Vagina (tissue), 2 donors: ENCODE measurements around the gene RAC3. TPM values are rescaled to one million over a fixed set of nuclear protein-coding genes. Genes with fewer than 3 reads are reported as not detected.
A peak's percentile ranks its signal among the peaks of the same experiment; 100 is the strongest.

Experiments
- DNase-seq, 2 donors: peaks; one replicate each; pipeline ENCODE4 v3.0.0-alpha.2; 2017; ENCODE audit errors: extremely low spot score in 2 of 2
- H3K27ac ChIP-seq: fragments of 200-600 bp; sonication (generic); one replicate; pipeline ENCODE4 v1.5.1; 2019
- H3K27me3 ChIP-seq: fragments of 200-600 bp; sonication (generic); one replicate; pipeline ENCODE4 v1.5.1; 2019
- H3K36me3 ChIP-seq, 2 donors: fragments of 200-600 bp; sonication (generic); one replicate each; pipeline ENCODE4 v1.5.1; 2017 to 2019
- H3K4me1 ChIP-seq: fragments of 200-600 bp; sonication (generic); one replicate; pipeline ENCODE4 v1.5.1; 2019
- H3K4me3 ChIP-seq, 2 donors: fragments of 200-600 bp; sonication (generic); 1 replicate in 1 of 2; 2 replicates in 1 of 2; pipeline ENCODE4 v1.5.1; 2016 to 2019
- H3K9me3 ChIP-seq: fragments of 200-600 bp; sonication (generic); one replicate; pipeline ENCODE4 v1.5.1; 2019
- POLR2A ChIP-seq, 2 donors: fragments of 450-650 bp; IDR thresholded peaks; one replicate each; pipeline ENCODE4 v1.6.1; 2017; ENCODE audit warnings: antibody characterized with exemption in 2 of 2, mild to moderate bottlenecking in 2 of 2, moderate library complexity in 2 of 2
- POLR2AphosphoS5 ChIP-seq, 2 donors: sonication (generic); formaldehyde crosslinking; IDR thresholded peaks; one replicate each; pipeline ENCODE4 v1.9.0; 2017; ENCODE audit warnings: antibody characterized with exemption in 2 of 2, mild to moderate bottlenecking in 2 of 2, low read depth in 1 of 2; ENCODE audit not compliant: insufficient read depth in 1 of 2
- intact Hi-C: fragments of 100-400 bp; cut with DNase I; formaldehyde crosslinking; loops from one replicate; pipeline ENCODE4 v1.15.1; 2023
- total RNA-seq: library from RNA; depleted of rRNA; stranded (reverse); fragments of >200 nt; gene quantifications from one replicate; pipeline ENCODE4 v1.2.3, GENCODE V29; 2016
- TF ChIP-seq, protein P1 (sequence below), 3 experiments: fragments of 450-650 bp in 2 of 3; fragments of 200-600 bp in 1 of 3; sonication (generic) in 1 of 3; IDR thresholded peaks; one replicate each; pipeline ENCODE4 v1.5.1; 2017 to 2019; ENCODE audit warnings: antibody characterized with exemption in 3 of 3, mild to moderate bottlenecking in 2 of 3, moderate library complexity in 2 of 3

RAC3 gene
- total RNA-seq, 1 donor from 2014 or later: 12.8 TPM

DNA sequence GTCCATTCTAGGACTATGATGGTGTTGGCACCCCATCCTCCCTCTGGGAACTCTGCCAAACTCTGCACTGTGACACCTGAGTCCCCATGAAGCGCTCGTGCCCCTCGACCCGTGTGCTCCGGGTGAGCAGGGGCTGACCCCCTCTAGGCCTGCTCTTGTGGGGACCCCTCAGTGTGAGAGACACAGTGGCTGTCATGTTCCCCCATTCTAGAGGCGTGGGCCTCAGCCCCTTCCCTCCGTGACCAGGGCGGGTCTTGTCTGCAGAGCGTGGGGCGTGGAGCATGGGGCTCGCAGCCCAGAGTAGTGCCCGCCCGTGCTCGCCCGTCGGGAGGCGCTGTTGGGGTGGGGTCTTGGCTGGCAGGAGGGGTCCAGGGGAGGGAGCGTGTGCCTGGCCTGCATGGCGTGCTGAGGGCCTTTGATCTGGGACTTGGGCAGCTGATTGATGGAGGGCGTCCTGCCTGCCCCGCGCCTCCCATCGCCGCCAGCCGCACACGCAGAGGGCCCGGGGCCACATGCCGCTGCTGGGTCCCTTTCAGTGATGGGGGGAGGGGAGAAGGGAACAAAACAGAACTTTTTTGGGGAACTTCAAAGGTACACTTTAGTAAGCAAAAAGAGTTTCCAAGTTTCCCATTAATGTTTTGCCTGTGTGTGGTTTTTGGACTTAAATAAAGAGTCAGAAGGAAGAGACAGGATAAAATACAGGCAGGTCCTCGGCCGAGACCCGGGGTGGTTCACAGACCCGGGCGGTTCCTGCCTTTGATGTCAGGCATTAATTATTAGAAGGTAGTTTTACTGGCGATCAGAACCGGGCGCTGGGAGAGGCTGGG is 31.3 kb upstream of the RAC3 start:
- H3K27me3 ChIP-seq: no peaks in the 10 kb centered on the region
- no peak overlapping the region for H3K27ac ChIP-seq
- no peaks in the 10 kb centered on the region for H3K36me3 ChIP-seq
- no peak overlapping the region for H3K4me3 ChIP-seq
- H3K9me3 ChIP-seq: no peaks in the 10 kb centered on the region
- no peak for DNase-seq
- H3K4me1 ChIP-seq: peaks cover 28% of the 10 kb centered on the region
- intact Hi-C loops: no loop called here
- TF ChIP-seq POLR2AphosphoS5 (IDR thresholded peaks at IDR 0.05; ENCODE audit: insufficient read depth in 1 of 2, low read depth in 1 of 2) (no peak), POLR2A (IDR thresholded peaks at IDR 0.05) (no peak)
- TF ChIP-seq, protein P1, sequence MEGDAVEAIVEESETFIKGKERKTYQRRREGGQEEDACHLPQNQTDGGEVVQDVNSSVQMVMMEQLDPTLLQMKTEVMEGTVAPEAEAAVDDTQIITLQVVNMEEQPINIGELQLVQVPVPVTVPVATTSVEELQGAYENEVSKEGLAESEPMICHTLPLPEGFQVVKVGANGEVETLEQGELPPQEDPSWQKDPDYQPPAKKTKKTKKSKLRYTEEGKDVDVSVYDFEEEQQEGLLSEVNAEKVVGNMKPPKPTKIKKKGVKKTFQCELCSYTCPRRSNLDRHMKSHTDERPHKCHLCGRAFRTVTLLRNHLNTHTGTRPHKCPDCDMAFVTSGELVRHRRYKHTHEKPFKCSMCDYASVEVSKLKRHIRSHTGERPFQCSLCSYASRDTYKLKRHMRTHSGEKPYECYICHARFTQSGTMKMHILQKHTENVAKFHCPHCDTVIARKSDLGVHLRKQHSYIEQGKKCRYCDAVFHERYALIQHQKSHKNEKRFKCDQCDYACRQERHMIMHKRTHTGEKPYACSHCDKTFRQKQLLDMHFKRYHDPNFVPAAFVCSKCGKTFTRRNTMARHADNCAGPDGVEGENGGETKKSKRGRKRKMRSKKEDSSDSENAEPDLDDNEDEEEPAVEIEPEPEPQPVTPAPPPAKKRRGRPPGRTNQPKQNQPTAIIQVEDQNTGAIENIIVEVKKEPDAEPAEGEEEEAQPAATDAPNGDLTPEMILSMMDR (IDR thresholded peaks at IDR 0.05): no peak

DNA sequence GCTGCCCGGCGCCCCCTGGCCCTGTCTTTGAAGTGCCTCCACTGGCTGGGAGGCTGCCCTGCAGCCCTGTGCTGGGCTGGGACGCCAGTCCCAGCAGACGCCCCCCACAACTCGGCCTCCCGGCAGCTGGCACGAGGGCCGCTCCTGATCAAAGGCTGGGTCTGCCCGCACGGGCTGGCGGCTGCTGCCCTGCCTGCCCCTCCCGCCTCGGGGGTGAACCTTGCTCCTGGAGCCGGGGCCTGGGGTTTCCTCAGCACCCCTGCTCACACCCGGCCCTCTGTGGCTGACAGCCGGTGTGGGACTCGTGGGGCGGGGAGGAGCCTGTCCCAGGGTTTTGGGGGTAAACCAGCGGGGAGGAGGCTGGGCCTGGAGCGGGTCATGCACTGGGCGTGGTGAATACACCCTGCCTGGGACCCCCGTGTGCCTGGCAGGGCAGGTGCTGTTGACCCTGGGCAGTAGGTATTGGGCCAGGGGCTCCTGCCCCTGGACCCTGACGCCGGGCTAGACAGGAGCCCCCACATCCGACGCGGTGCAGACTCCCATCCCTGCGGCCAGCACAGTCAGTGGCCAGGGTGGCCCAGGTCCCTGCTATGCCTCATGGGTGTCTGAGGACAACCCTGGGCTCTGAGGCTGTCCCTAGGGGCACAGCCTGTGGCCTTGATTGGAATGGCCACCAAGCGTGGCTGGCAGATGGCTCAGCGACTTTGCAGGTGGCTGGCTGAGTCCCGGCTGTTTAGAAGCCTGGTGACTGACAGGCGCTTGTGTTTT is 30.5 kb upstream of the RAC3 start:
- Histone ChIP-seq H3K9me3 (no peaks in the 10 kb centered on the region), H3K36me3 (no peaks in the 10 kb centered on the region), H3K27me3 (no peaks in the 10 kb centered on the region), H3K4me3 (no peak overlapping the region), H3K27ac (no peak overlapping the region), H3K4me1 (peaks cover 36% of the 10 kb centered on the region)
- no peak for DNase-seq
- no peak for TF ChIP-seq POLR2AphosphoS5 (IDR thresholded peaks at IDR 0.05; ENCODE audit: insufficient read depth in 1 of 2, low read depth in 1 of 2)
- TF ChIP-seq, protein P1 (IDR thresholded peaks at IDR 0.05): no peak
- TF ChIP-seq POLR2A (IDR thresholded peaks at IDR 0.05): no peak
- intact Hi-C loops: no loop called here

DNA sequence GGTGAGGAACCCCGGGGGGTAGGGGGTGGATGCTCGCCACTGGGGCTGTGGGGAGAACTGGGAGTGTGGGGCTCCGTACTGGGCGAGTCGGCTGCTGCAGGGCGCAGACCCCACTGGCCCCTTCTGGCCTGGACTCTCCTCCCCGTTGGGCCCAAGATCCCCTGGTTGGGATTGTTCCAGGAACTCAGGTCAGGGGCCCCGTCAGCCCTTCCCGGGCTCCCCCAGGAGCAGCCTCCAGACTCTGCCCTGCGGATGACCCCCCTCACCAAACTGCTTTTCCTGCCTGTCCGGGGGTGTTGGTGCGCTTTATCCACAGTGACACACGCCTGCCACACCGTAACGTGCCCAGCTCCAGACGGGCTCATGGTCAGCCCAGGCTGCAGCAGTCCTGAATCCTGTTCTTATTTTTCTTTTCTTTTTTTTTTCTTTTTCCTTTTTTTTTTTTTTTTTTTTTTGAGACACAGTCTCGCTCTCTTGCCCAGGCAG is 29.9 kb upstream of the RAC3 start:
- Histone ChIP-seq H3K36me3 (no peaks in the 10 kb centered on the region), H3K27ac (no peak overlapping the region), H3K4me1 (peaks cover 42% of the 10 kb centered on the region), H3K9me3 (no peaks in the 10 kb centered on the region), H3K4me3 (no peak overlapping the region), H3K27me3 (no peaks in the 10 kb centered on the region)
- DNase-seq: no peak
- TF ChIP-seq, protein P1 (IDR thresholded peaks at IDR 0.05): no peak
- TF ChIP-seq POLR2A (IDR thresholded peaks at IDR 0.05): no peak
- no peak for TF ChIP-seq POLR2AphosphoS5 (IDR thresholded peaks at IDR 0.05; ENCODE audit: insufficient read depth in 1 of 2, low read depth in 1 of 2)
- intact Hi-C loops: no loop called here

DNA sequence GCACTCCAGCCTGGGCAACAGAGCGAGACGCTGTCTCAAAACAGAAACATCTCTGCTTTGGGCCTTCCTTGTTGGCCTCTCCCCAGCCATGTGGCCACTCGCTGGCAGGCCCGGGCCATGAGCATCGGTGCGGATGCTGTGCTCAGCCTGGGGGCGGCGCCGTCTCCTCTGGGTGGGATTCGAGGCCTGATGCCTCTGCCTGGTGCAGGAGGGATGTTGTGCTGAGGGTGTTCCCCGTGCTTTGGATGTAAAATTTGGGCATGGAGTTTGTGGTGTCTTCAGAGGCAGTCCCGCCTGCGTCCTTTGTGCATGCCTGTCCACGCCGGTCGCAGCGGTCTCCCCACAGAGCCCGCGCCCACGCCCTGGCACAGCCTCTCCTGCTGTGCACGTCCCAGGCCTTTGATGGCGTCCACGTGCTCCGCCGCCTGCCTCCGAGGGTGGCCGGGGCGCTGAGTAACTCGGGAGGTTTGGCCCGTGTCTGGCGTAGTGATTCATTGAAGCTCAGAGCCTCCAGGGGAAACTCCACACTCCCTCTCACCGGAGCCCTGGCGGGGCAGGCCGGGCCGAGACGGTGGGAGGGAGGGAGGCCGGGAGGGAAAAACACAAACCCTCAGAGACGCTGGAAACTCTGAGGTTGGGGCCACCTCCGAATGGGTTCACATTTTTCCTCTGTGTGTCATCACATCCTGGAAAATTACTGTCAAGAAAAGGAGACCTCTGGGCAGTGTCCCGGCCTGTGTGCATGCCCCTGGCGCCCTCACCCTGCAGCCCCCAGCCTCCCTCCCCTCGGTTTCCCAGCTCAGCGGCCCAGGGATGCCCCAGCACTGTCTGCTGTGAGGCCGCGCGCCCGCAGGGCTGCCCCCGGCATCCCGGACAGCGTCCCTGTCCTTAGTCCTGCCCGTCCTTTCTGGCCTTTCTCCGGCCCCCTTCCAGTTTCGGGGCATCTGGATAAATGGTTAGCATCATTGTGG is 27.8 kb upstream of the RAC3 start:
- Histone ChIP-seq H3K27ac (peak overlapping the region; percentile 74), H3K36me3 (no peaks in the 10 kb centered on the region), H3K9me3 (no peaks in the 10 kb centered on the region), H3K27me3 (no peaks in the 10 kb centered on the region), H3K4me1 (peaks cover 50% of the 10 kb centered on the region), H3K4me3 (peak overlapping the region in 1 of 2 donors; percentile 19)
- intact Hi-C loops: no loop called here
- peak; percentile 83 to 84 for TF ChIP-seq POLR2AphosphoS5 (IDR thresholded peaks at IDR 0.05; ENCODE audit: insufficient read depth in 1 of 2, low read depth in 1 of 2)
- TF ChIP-seq, protein P1 (IDR thresholded peaks at IDR 0.05): no peak
- DNase-seq: no peak
